HG03565 (cell line): ENCODE measurements around the gene TAF11L7.
"Not testable (repeated sequence)": the region's sequence is repeated elsewhere in the genome, so short reads cannot be mapped to it uniquely, and the experiment has no call there.

ENCODE experiments used
- ATAC-seq: cut with Tn5 transposase; IDR thresholded peaks from one replicate; pipeline ENCODE4 v1.9.1; 2021; ENCODE audit warnings: mild to moderate bottlenecking, moderate library complexity; ENCODE audit not compliant: unreplicated experiment

TAF11L7 gene

GRCh38 chr5:17585658-17586057 is at the start of gene TAF11L7:
TSS of gene TAF11L7 (minus strand) at chr5:17585758.
- ATAC-seq = not testable (repeated sequence)

DNA sequence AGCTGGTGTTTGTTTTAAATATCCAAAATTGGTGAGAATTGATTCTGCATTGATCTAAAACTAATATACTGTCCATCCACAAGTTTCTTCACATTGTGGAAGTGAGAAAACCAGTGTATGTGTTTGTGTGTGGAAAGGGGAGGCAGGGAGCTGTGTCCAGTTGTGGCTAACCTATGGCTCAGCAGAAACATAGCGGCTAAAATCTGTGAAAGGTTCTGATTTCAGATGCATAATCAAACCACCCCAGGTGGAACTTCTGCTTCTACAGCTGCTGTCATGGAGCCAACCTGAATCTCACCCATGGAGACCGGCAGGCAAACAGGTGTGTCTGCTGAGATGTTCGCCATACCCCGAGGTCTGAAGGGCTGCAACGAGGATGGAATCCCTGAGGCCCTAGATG is 48.6 kb upstream of the TAF11L7 start, which contains the start of gene TAF11L14:
TSS of gene TAF11L14 (plus strand) at position 301 of the 400 bp plus-strand sequence.
- ATAC-seq = no peak

- ATAC-seq = not testable (repeated sequence)
Measured at GRCh38 chr5:17631788-17632187, 46.2 kb upstream of the TAF11L7 start, which contains the start of gene TAF11L13. TSS of gene TAF11L13 (plus strand) at chr5:17632088.

GRCh38 chr5:17625686-17626085 is 40.1 kb upstream of the TAF11L7 start:
- no peak for ATAC-seq

DNA sequence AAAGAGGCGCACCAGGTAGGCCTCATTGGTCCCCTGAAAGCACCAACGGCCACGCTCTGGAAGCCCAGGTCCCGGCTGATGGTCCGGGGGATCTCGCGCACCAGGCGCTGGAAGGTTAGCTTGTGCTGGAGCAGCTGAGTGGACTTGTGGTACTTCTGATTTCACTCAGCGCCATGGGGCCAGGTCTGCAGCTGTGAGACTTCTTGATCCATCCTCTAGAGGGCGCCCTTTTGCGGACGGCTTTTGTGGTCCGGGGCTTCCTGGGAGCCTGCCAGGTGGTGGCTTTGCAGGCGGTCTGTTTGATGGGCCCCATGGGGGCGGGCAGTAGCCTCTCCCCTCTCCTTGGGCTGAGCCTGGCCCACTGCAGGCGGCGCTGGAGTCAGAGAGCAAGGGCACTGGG is 35.1 kb upstream of the TAF11L7 start:
- no peak for ATAC-seq

- ATAC-seq = no peak
Measured at GRCh38 chr5:17619354-17619753, 33.8 kb upstream of the TAF11L7 start.

DNA sequence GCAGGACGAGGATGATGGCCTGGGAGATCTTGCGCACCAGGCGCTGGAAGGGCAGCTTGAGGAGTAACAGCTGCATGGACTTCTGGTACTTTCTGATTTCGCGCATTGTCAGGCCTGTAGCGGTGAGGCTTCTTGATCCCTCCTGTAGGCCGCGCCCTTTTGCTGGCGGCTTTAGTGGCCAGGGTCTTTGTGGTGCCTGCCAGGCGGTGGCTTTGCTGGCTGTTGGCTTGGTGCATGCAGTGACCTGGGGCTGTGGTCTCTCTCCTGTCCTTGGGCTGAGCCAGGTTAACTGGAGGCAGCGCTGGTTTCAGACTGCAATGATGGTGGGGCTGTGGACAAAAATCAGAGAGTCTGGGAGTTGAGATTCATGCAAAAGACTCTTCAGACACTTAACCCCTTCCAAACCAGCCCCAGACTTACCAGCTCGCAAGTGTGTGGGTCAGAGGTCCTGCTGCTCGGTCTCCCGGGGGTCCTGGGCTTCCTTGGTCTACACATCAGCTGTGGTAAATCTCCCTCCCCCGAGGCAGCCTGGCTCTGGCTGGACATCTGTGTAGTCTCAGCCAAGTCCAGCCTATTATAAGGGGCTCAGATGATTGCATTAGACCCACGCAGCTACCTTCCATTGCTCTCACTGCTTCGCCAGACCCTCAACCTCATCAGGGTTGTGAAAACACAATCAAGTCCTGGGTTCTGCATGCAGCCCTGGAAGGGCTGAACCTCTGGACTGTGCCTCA is 29.5 kb upstream of the TAF11L7 start:
- no peak for ATAC-seq

DNA sequence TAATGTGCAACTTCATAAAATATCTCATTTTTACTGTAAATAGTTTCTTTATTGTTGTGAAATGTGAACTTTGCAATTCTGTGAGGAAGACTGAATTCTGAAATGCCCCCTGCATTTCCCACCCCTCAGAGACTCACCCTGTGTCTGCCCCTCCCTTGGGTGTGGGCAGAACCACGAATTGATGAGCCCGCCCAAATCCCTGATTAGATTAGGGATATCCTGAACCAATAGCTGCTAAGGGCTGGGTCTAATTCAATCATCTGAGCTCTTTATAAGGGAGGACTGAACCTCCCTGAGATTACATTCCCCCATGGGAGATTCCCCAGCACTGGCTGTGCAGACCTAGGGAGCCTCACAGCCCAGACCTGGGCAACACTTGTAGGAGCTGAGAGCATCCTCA is 24.5 kb upstream of the TAF11L7 start, which contains the start of gene TAF11L12:
TSS of gene TAF11L12 (plus strand) at position 301 of the 400 bp plus-strand sequence.
- not testable (repeated sequence) for ATAC-seq

- ATAC-seq = not testable (repeated sequence)
Measured at GRCh38 chr5:17607461-17607860, 21.9 kb upstream of the TAF11L7 start.

- no peak for ATAC-seq
Measured at GRCh38 chr5:17604951-17605350, 19.4 kb upstream of the TAF11L7 start.

GRCh38 chr5:17603880-17604279 is 18.3 kb upstream of the TAF11L7 start, which contains the start of gene TAF11L11:
TSS of gene TAF11L11 (plus strand) at chr5:17604183.
- not testable (repeated sequence) for ATAC-seq

DNA sequence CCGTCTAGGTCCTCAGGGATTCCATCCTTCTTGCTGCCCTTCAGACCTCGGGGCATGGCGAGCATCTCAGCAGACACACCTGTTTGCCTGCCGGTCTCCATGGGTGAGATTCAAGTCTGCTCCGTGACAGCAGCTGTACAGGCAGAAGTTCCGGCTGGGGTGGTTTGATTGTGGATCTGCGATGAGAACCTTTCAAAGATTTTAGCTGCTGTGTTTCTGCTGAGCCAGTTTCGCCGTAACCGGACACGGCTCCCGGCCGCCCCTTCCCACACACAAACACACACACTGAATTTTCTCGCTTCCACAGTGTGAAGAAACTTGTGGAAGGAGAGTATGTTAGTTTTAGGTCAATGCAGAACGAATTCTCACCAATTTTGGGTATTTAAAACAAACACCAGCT is 12.2 kb upstream of the TAF11L7 start, which contains the start of gene TAF11L10:
TSS of gene TAF11L10 (minus strand) at position 101 of the 400 bp plus-strand sequence.
- ATAC-seq = not testable (repeated sequence)

DNA sequence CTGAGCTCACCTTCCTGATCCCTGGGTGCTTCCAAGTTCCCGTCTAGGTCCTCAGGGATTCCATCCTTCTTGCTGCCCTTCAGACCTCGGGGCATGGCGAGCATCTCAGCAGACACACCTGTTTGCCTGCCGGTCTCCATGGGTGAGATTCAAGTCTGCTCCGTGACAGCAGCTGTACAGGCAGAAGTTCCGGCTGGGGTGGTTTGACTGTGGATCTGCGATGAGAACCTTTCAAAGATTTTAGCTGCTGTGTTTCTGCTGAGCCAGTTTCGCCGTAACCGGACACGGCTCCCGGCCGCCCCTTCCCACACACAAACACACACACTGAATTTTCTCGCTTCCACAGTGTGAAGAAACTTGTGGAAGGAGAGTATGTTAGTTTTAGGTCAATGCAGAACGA is 8.7 kb upstream of the TAF11L7 start, which contains the start of gene TAF11L9:
TSS of gene TAF11L9 (minus strand) at position 140 of the 400 bp plus-strand sequence.
- ATAC-seq = not testable (repeated sequence)

GRCh38 chr5:17590860-17591259 is 5.3 kb upstream of the TAF11L7 start, which contains the start of gene TAF11L8:
TSS of gene TAF11L8 (minus strand) at chr5:17590960.
- ATAC-seq = not testable (repeated sequence)
